Neural progenitor cell (in vitro differentiated cells): ENCODE measurements around the gene LPP.

Source experiments
- CTCF ChIP-seq: fragments of 200-600 bp; sonication (generic); IDR thresholded peaks from 2 replicates; pipeline ENCODE4 v1.5.1; 2017; ENCODE audit warnings: antibody characterized with exemption, mild to moderate bottlenecking
- EZH2 ChIP-seq: fragments of 200-600 bp; sonication (generic); IDR thresholded peaks from 2 replicates; pipeline ENCODE4 v1.6.1; 2017; ENCODE audit warnings: antibody characterized with exemption, mild to moderate bottlenecking, moderate library complexity
- EZH2phosphoT487 ChIP-seq: fragments of 200-600 bp; sonication (generic); IDR thresholded peaks from 2 replicates; pipeline ENCODE4 v1.6.1; 2017; ENCODE audit warnings: antibody characterized with exemption

GRCh38 chr3:188476935-188477334 lies 323.0 kb downstream of the LPP start:
- no peak for TF ChIP-seq EZH2
- no peak for TF ChIP-seq CTCF
- no peak for TF ChIP-seq EZH2phosphoT487
